HCT116 (cell line): ENCODE measurements around the gene SH3PXD2A.

Experiments used
- CTCF ChIP-seq, 3 experiments: fragments of 200-600 bp in 1 of 3; sonication (generic) in 1 of 3; IDR thresholded peaks in 2 of 3; conservative IDR thresholded peaks in 1 of 3; 2 replicates each; pipeline ENCODE4 v1.5.1; 2012 to 2017; ENCODE audit warnings: low read depth in 2 of 3, low read length in 2 of 3, antibody characterized with exemption in 1 of 3, borderline replicate concordance in 1 of 3, control low read depth in 1 of 3, mild to moderate bottlenecking in 1 of 3, mixed read lengths in 1 of 3, mixed run types in 1 of 3, moderate library complexity in 1 of 3; ENCODE audit not compliant: insufficient read depth in 1 of 3
- EZH2phosphoT487 ChIP-seq: fragments of 200-600 bp; IDR thresholded peaks from 2 replicates; pipeline ENCODE4 v1.6.1; 2018; ENCODE audit warnings: antibody characterized with exemption, borderline replicate concordance
- POLR2A ChIP-seq: IDR thresholded peaks from 2 replicates; pipeline ENCODE4 v1.7.0; 2011; ENCODE audit warnings: borderline replicate concordance; ENCODE audit not compliant: insufficient read depth, insufficient read length; ENCODE audit errors: extremely low read depth
- POLR2AphosphoS5 ChIP-seq: IDR thresholded peaks from 2 replicates; pipeline ENCODE4 v1.6.1; 2011; ENCODE audit warnings: mild to moderate bottlenecking, low read depth, low read length, moderate library complexity
- SP1 ChIP-seq: IDR thresholded peaks from 2 replicates; pipeline ENCODE4 v1.6.1; 2012; ENCODE audit warnings: low read depth
- SRF ChIP-seq: IDR thresholded peaks from 2 replicates; pipeline ENCODE4 v1.6.1; 2012; ENCODE audit warnings: low read depth
- ZFX ChIP-seq: fragments of 450-650 bp; IDR thresholded peaks from 2 replicates; pipeline ENCODE4 v1.6.1; 2017

- TF ChIP-seq CTCF (IDR thresholded peaks at IDR 0.05 in 2 of 3, conservative IDR thresholded peaks at IDR 0.05 in 1 of 3; ENCODE audit: borderline replicate concordance in 1 of 3, insufficient read depth in 1 of 3, low read depth in 2 of 3, low read length in 2 of 3): no peak
- no peak for TF ChIP-seq POLR2A
- TF ChIP-seq ZFX: no peak
- TF ChIP-seq SP1: no peak
- no peak for TF ChIP-seq POLR2AphosphoS5
- no peak for TF ChIP-seq SRF
- no peak for TF ChIP-seq EZH2phosphoT487
Measured at GRCh38 chr10:103897241-103897774, 41.9 kb upstream of the SH3PXD2A start.
